ENCODE measurements around the gene DHRS3.

DHRS3 gene

DNA sequence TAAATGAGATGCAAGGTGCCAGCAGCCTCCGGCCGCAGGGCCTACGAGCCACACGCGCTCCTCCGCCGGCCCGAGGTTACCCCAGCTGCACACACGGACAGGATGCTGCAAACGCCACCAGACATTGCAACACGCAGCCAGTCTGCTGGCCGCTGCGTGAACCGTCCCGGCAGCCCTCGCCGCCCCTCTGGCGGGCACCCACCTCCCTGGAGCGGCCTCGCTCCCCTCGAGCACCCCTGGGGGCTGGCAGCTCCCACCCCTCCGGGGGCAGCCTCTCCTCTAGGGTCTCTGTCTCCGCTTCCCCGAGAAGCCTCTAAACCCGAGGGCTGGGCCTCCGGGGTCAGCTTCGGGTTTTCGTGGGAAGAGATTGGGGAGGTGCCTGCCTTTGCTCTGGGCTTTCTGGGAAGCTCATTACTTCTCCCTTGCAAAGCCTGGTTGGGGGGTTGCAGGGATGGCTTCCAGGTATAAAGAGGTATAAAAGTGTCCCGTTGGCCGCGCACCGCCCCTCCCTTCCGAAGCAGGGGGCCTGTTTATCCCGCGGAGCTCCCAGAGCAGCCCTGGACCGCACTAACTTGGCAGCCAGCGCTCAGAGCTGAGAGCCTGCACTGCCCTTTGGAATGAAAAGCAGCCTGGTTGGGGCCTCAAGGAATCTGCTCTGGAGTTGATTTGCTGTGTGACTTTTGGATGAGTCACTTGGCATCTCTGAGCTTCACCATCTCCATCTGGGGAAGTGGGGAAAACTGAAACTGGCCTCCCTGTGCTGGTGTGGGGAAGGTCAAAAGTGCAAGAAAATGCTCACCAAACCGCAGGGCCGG is 21.8 kb downstream of the DHRS3 start:
- DNase-seq: no peak

- no peak for DNase-seq
These were observed 22.3 kb downstream of the DHRS3 start for GRCh38 chr1:12595757-12596006.

GRCh38 chr1:12594966-12595756 is 22.8 kb downstream of the DHRS3 start:
- no peak for DNase-seq

GRCh38 chr1:12594490-12594889 is 23.5 kb downstream of the DHRS3 start:
- DNase-seq: no peak

GRCh38 chr1:12593621-12594066 is 24.4 kb downstream of the DHRS3 start:
- no peak for DNase-seq

- no peak for DNase-seq
These were observed 25.5 kb downstream of the DHRS3 start for GRCh38 chr1:12592496-12592895.

GRCh38 chr1:12591267-12591938 is 26.6 kb downstream of the DHRS3 start:
- DNase-seq: no peak

DNA sequence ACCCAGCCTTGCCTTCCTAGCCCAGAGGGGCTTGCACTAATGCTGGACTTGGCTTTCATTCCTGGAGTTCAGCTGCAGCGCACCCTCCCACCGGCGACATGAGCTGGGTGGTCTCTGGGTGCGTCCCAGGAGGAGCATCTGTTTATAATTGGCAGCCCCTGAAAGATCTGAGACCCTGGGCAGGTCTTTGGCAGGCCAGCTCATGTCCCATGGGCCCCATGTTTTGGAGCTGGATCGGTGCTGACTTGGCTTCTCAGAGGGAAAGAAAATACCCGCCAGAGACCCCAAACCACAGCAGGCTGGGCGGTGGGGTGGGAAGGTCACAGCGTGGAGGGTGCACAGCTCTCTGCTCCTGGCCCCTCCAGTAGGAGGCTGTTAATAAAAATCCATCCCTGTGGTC is 29.3 kb downstream of the DHRS3 start:
- DNase-seq: no peak

- no peak for DNase-seq
These were observed 29.9 kb downstream of the DHRS3 start for GRCh38 chr1:12587981-12588640.

DNA sequence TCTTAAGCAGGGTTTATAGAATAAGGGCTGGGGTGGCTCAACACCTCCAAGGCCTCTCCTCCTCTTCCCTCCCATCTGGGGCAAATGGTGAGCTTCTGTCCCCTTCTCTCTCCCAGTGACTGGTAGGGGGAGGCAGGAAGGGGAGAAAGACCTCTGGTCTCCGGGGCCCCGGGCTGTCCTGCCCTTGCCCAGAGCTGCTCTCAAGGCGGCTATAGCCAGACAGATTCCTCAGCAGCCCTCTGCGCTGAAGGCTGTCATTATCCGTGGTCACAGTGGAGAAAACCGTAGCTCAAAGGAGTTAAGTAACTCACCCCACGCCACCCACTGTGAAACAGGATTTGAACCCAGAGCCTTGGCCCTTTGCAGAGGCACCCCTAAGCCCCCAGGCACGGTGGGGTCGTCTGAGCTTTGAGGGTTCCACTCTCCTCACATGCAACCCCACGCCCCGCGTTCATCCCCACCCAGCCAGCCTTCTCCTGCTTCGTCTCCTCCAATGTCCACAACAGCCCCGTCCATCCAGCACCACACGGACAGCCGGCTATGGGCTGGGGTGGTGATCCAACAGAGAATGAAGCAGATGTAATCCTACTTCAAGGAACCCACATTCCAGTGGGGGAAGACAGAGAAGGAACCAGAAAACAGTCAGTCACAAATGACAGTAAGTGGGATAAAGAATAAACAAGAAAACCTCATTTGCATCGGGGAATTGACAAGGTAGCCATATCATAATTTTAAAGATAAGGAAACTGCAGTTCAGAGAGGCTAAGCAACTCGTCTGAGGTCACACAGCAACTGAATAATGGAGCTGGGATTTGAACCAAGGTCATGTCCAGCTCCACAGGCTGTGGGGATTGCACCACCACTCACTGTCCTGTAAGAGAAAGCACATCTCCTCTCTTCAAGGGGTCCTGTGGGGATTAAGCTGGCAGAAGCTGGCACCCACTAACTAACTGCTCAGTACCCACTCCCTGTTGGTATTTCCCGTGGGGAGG is 31.8 kb downstream of the DHRS3 start:
- no peak for DNase-seq

GRCh38 chr1:12585536-12585935 is 32.5 kb downstream of the DHRS3 start:
- no peak for DNase-seq

GRCh38 chr1:12584900-12585525 is 33.0 kb downstream of the DHRS3 start:
- no peak for DNase-seq

DNA sequence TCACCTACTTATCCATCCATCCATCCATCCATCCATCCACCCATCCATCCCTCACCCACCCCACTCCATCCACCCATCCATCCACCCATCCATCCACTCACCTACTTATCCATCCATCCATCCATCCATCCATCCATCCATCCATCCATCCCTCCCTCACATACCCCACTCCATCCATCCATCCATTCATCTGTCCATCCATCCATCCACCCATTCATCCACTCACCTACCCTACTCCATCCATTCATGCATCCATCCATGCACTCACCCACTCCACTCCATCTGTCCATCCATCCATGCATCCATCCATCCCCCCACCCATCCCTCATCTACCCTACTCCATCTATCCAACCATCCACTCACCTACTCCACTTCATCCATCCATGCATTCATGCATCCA is 34.5 kb downstream of the DHRS3 start:
- DNase-seq: no peak

DNA sequence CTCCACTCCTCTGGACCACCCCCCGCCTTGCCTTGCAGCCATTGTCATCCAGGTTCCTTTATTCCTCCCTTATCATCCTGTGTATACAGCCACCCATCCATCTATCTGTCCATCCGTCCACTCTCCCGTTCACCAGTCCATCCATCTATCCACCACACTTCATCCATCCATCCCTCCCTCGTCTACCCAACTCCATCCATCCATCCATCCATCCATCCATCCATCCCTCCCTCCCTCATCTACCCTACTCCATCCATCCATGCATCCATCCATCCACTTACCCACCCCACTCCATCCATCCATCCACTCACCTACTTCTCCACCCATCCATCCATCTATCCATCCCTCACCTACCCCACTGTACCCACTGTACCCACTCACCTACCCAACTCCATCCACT is 35.4 kb downstream of the DHRS3 start:
- DNase-seq: no peak

GRCh38 chr1:12581179-12581578 is 36.8 kb downstream of the DHRS3 start:
- DNase-seq: no peak

- no peak for DNase-seq
These were observed 37.7 kb downstream of the DHRS3 start for GRCh38 chr1:12580054-12580887.

GRCh38 chr1:12578860-12579422 is 39.1 kb downstream of the DHRS3 start:
- no peak for DNase-seq

DNA sequence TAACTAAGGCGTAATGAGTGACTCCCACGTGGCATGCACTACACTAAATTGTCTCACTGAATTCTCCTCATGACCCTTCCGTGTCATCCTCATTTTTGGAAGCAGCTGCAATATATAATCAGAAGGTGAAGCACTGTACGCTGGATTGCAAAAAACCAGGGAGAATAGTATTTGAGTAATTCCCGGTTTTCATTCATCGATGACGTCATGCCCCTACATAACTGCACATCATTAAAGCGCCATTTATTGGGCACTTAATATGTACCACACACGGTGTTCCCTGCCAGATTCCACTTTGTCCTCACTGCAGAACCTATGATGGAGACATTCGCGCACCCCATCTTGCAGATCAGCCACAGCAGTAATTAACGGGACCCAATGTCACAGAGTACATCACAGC is 41.0 kb downstream of the DHRS3 start:
- DNase-seq: no peak

GRCh38 chr1:12574757-12575139 is 43.3 kb downstream of the DHRS3 start:
- no peak for DNase-seq

Measured in SIG-M5 (cell line).